Neural crest cell (in vitro differentiated cells): Measurements from ENCODE around the gene VIPR1. TPM values are rescaled to one million over a fixed set of nuclear protein-coding genes. Genes with fewer than 3 reads are reported as not detected.
A peak's percentile ranks its signal among the peaks of the same experiment; 100 is the strongest.

Experiments used
- DNase-seq: peaks from one replicate; pipeline ENCODE4 v3.0.0; 2021; ENCODE audit warnings: low read depth, mixed read lengths, low spot score
- H3K27ac Mint-ChIP-seq: one replicate; pipeline ENCODE4 v1.8.0; 2021; ENCODE audit warnings: mild to moderate bottlenecking, mixed read lengths; ENCODE audit not compliant: unreplicated experiment
- H3K27me3 Mint-ChIP-seq: 2 replicates; pipeline ENCODE4 v1.8.0; 2021; ENCODE audit warnings: low read depth, mild to moderate bottlenecking, mixed read lengths
- H3K36me3 Mint-ChIP-seq: 2 replicates; pipeline ENCODE4 v1.8.0; 2021; ENCODE audit warnings: low read depth, mild to moderate bottlenecking, mixed read lengths
- H3K4me1 Mint-ChIP-seq: 2 replicates; pipeline ENCODE4 v1.8.0; 2021; ENCODE audit warnings: mixed read lengths
- H3K4me3 Mint-ChIP-seq: one replicate; pipeline ENCODE4 v1.8.0; 2021; ENCODE audit warnings: mild to moderate bottlenecking, mixed read lengths
- H3K9me3 Mint-ChIP-seq: 2 replicates; pipeline ENCODE4 v1.8.0; 2021; ENCODE audit warnings: mixed read lengths
- total RNA-seq: library from RNA; stranded (reverse); gene quantifications from 2 replicates; pipeline ENCODE4 v1.2.1, GENCODE V29; 2021
- TF ChIP-seq, protein P1 (sequence below): fragments of 200-600 bp; sonication (generic); conservative IDR thresholded peaks from 2 replicates; pipeline ENCODE4 v1.5.0; 2021; ENCODE audit warnings: antibody characterized with exemption, mild to moderate bottlenecking

Gene VIPR1
- total RNA-seq, 1 donor from 2014 or later: 0.63 TPM

DNA sequence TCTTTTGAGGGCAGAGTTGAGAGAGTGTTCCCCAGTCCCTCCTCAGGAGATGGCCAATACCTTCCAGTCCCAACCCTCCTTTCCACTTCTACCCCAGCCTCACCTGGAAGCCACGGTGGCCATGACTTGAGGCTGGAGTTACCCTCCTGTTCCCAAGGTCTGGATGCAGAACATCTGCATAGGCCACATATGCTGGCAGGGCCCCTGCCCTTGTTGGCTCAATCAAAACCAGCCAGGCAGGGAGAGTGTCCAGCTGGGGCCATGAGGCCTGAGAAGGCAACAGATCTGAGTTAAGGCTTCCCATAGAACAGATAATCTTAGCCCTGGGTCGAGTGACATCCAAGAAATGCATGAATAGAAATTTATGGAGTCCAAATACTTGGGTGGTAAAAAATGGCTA lies 23.6 kb upstream of the VIPR1 start:
- H3K4me3 Mint-ChIP-seq: no peak overlapping the region
- H3K4me1 Mint-ChIP-seq: no peaks in the 10 kb centered on the region
- TF ChIP-seq, protein P1, sequence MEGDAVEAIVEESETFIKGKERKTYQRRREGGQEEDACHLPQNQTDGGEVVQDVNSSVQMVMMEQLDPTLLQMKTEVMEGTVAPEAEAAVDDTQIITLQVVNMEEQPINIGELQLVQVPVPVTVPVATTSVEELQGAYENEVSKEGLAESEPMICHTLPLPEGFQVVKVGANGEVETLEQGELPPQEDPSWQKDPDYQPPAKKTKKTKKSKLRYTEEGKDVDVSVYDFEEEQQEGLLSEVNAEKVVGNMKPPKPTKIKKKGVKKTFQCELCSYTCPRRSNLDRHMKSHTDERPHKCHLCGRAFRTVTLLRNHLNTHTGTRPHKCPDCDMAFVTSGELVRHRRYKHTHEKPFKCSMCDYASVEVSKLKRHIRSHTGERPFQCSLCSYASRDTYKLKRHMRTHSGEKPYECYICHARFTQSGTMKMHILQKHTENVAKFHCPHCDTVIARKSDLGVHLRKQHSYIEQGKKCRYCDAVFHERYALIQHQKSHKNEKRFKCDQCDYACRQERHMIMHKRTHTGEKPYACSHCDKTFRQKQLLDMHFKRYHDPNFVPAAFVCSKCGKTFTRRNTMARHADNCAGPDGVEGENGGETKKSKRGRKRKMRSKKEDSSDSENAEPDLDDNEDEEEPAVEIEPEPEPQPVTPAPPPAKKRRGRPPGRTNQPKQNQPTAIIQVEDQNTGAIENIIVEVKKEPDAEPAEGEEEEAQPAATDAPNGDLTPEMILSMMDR: no peak
- H3K27me3 Mint-ChIP-seq: peaks cover 16% of the 10 kb centered on the region
- peaks cover 6% of the 10 kb centered on the region for H3K9me3 Mint-ChIP-seq
- H3K36me3 Mint-ChIP-seq: no peaks in the 10 kb centered on the region
- H3K27ac Mint-ChIP-seq: no peak overlapping the region
- DNase-seq: no peak

DNA sequence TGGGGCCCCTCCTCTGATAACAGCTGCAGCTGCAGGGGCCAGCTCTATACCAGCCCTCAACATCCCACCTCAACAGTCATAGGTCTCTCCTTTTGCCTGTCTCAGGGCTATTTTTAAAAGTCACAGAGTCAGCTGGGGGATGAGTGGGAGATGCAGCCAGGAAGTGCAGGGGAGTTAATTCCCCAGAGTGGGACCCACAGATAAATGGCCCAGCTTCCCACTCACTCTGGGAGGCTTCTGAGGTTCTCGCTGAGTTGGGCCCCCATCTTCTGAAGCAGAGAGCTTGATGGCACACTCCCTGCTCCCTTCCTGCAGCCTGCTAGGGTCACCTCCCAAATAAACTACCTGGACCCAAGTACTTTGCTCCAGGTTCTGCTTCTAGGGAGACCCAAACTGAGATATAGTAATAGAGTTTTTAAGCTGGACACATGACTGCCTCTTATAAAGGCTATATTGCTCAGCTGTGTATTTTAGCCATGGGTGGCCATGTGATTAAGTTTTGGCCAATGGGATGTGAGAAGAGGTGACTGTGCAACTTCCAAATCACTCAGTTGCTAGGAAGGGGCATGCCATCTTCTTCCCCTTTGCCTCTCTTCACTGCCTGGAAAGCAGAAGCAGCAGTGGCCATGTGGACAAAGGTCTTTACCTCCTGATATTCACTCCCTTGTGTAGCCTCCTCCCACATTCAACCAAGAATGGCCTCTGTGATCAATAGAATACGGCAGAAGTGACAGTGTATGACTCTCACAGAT lies 15.5 kb upstream of the VIPR1 start:
- no peak overlapping the region for H3K27ac Mint-ChIP-seq
- H3K9me3 Mint-ChIP-seq: peaks cover 3% of the 10 kb centered on the region
- H3K4me3 Mint-ChIP-seq: no peak overlapping the region
- no peak for DNase-seq
- TF ChIP-seq, protein P1: no peak
- no peaks in the 10 kb centered on the region for H3K4me1 Mint-ChIP-seq
- no peaks in the 10 kb centered on the region for H3K36me3 Mint-ChIP-seq
- H3K27me3 Mint-ChIP-seq: peaks cover 37% of the 10 kb centered on the region

DNA sequence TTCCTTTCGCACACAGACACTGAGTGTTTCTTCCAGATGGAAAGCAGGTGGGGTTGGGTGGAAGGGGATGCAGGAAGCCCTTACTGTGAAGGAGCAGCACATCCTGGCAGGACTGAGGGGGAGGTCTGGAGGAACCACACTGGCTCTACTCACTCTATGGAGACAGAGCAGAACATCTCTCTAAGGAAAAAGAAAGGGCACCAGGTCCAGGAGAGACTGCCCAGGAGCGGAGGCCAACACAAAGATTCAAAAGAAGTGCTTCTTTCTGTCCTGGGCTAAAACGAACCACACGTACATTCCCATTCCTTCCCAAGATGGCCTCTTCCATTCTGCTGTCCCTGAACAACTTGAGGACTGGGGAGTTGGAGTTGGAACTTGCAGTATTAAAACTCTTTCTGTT lies 13.8 kb upstream of the VIPR1 start:
- no peak for DNase-seq
- Mint-ChIP-seq H3K9me3 (peaks cover under 1% of the 10 kb centered on the region), H3K4me1 (no peaks in the 10 kb centered on the region), H3K27me3 (peaks cover 30% of the 10 kb centered on the region), H3K36me3 (no peaks in the 10 kb centered on the region), H3K27ac (no peak overlapping the region), H3K4me3 (no peak overlapping the region)
- TF ChIP-seq, protein P1: no peak

DNA sequence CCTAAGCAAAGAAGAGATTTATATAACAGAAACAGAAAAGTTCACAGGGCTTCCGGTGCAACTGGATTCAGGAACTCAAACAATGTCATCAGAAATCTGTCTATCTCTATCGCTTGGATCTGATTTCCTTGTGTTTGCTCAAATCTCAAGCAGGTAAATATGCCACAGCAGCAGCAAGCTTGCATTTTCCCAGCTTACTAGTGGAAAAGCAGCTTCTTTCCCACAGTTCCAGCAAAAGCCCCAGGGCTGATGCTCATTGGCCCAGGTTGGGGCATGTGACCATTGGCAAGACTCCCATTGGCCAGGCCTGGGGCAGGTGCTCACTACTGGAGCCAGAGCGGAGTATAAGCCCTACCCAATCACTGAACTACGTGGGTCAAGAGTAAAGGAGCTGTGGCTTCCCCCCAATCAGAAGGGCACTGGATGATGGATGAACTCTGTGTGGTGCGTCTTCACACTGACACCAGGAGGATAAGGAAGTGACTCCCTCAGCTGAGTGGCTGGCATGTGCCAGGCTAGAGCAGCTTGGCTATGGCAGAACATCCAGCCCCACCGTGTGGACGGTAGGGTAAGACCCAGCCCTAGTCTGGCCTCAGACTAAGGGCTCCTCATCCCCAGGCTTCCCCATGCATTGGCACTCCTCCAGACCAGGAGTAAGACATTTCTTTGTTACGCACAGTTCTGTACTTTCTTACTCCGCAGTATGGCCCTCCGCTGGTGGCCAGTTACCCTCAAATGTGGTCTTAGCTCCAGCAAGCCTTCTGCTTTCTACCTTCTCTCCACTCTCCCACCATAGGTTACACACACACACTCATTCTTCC lies 13.1 kb upstream of the VIPR1 start:
- Mint-ChIP-seq H3K4me3 (no peak overlapping the region), H3K4me1 (no peaks in the 10 kb centered on the region), H3K9me3 (no peaks in the 10 kb centered on the region), H3K36me3 (no peaks in the 10 kb centered on the region), H3K27ac (peak overlapping the region; percentile 63), H3K27me3 (peaks cover 26% of the 10 kb centered on the region)
- TF ChIP-seq, protein P1: no peak
- no peak for DNase-seq

DNA sequence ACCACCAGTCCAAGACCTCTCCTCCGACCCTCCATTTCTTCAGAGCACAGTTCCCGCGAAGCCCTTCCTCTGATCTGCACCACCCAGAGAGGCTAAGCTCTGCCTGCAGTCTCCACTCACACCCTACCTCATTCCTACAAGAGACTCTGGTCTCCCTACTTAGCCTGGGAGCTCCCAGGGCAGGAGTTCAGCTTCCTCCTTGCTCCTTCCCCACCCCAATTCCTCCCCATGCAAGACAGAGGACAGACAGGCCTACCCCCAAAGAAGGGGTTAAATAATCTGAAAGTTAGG lies 12.6 kb upstream of the VIPR1 start:
- TF ChIP-seq, protein P1: no peak
- Mint-ChIP-seq H3K36me3 (no peaks in the 10 kb centered on the region), H3K4me1 (no peaks in the 10 kb centered on the region), H3K27me3 (peaks cover 22% of the 10 kb centered on the region), H3K4me3 (no peak overlapping the region), H3K27ac (no peak overlapping the region), H3K9me3 (no peaks in the 10 kb centered on the region)
- DNase-seq: no peak
